NCI-H1105 treated with DMSO at 0.1 percent for 48 hours (cell line): Measurements from ENCODE around the gene MTG2.

Source experiments
- DNase-seq: peaks from one replicate; lab custom pipeline; 2025; lab: John Stamatoyannopoulos, UW

Gene MTG2

GRCh38 chr20:62248890-62249560 lies 66.2 kb downstream of the MTG2 start:
- no peak for DNase-seq

- no peak for DNase-seq
Observed at GRCh38 chr20:62252342-62252966, 69.6 kb downstream of the MTG2 start.
